Measurements from ENCODE around the gene MPZ.

DNA sequence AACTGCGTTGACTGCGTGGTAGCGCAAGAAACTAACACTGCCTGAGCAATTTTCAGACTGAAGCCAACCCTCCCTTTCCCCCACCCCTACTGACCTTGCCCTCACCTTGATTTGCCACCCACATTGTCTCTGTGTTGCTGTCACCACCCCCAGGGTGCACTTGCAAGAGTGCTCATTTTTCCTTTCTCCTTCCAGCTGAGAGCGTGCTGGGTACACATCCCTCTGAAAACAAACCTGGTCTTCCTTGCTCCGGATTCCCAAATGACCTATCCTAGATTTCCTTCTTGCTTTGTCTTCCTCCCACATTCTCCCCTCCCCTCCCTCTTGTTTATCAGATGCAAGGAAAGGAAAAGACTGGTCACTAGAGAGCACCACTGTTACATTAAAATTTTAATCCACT is 24.2 kb downstream of the MPZ start:
- TF ChIP-seq ARNTL (CRISPR knock-in tag; IDR thresholded peaks at IDR 0.05; ENCODE audit: borderline replicate concordance, low read depth) (no peak), ZFP3 (CRISPR knock-in tag; IDR thresholded peaks at IDR 0.05) (no peak), OSR1 (CRISPR knock-in tag; IDR thresholded peaks at IDR 0.05) (no peak), ZNF70 (CRISPR knock-in tag; IDR thresholded peaks at IDR 0.05) (no peak), ZC3H10 (CRISPR knock-in tag; IDR thresholded peaks at IDR 0.05) (no peak)
- TF ChIP-seq, protein P1, sequence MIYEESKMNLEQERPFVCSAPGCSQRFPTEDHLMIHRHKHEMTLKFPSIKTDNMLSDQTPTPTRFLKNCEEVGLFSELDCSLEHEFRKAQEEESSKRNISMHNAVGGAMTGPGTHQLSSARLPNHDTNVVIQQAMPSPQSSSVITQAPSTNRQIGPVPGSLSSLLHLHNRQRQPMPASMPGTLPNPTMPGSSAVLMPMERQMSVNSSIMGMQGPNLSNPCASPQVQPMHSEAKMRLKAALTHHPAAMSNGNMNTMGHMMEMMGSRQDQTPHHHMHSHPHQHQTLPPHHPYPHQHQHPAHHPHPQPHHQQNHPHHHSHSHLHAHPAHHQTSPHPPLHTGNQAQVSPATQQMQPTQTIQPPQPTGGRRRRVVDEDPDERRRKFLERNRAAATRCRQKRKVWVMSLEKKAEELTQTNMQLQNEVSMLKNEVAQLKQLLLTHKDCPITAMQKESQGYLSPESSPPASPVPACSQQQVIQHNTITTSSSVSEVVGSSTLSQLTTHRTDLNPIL (CRISPR knock-in tag; IDR thresholded peaks at IDR 0.05; ENCODE audit: low read depth), result no peak

Measured in SK-N-SH treated with all-trans-retinoic acid at 6 μM for 48 hours (cell line).